ENCODE measurements around the gene LYZL1.
"Not testable (repeated sequence)": the region's sequence is repeated elsewhere in the genome, so short reads cannot be mapped to it uniquely, and the experiment has no call there.

The LYZL1 gene

GRCh38 chr10:29337526-29337925, 48.7 kb downstream of the LYZL1 start:
- not testable (repeated sequence) for FAIRE-seq

GRCh38 chr10:29343607-29344038, 54.8 kb downstream of the LYZL1 start:
- FAIRE-seq: peak; percentile 13

GRCh38 chr10:29344073-29344820, 55.4 kb downstream of the LYZL1 start:
- FAIRE-seq: no peak

- peak; percentile 100 for FAIRE-seq
Measured at GRCh38 chr10:29345144-29345909, 56.5 kb downstream of the LYZL1 start.

GRCh38 chr10:29345910-29346209, 57.0 kb downstream of the LYZL1 start:
- no peak for FAIRE-seq

- no peak for FAIRE-seq
Measured at GRCh38 chr10:29346296-29347001, 57.6 kb downstream of the LYZL1 start.

GRCh38 chr10:29348836-29349235, 60.0 kb downstream of the LYZL1 start:
- no peak for FAIRE-seq

- no peak for FAIRE-seq
Measured at GRCh38 chr10:29353305-29353704, 64.4 kb downstream of the LYZL1 start.

GRCh38 chr10:29353887-29354561, 65.2 kb downstream of the LYZL1 start:
- FAIRE-seq: peak; percentile 99

- no peak for FAIRE-seq
Measured at GRCh38 chr10:29355411-29355991, 66.6 kb downstream of the LYZL1 start.

- FAIRE-seq: peak; percentile 99
Measured at GRCh38 chr10:29356931-29357330, 68.1 kb downstream of the LYZL1 start.

GRCh38 chr10:29358010-29358616, 69.2 kb downstream of the LYZL1 start:
- FAIRE-seq: no peak

- peak; percentile 53 for FAIRE-seq
Measured at GRCh38 chr10:29360215-29360853, 71.5 kb downstream of the LYZL1 start.

All from G401.6 (cell line).